ENCODE data around the gene TMEM69.
"Not testable (repeated sequence)": the region's sequence is repeated elsewhere in the genome, so short reads cannot be mapped to it uniquely, and the experiment has no call there.

The TMEM69 gene

GRCh38 chr1:45668526-45668925 lies 19.5 kb upstream of the TMEM69 start:
- no peak for TF ChIP-seq ZFX (IDR thresholded peaks at IDR 0.05)
- no peak for TF ChIP-seq CTCF (conservative IDR thresholded peaks at IDR 0.05)
- H3K27ac ChIP-seq: no peak overlapping the region

DNA sequence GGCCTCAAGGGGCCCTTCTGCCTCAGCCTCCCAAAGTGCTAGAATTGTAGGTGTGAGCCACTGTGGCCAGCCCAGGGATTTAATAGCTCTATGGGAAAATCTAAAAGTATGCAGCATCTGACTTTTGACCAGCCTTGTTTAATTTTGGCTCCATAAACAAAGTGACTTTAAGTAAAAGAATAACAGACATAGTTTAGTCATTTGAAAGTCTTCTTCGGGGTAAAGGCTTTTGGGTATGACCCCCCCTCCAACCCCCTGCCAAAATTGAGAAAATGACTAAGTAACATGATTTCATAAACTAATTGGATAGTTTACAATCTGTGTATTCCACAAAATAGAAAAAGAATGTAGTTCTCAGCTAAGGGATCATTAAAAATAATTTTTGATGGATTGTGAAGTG lies 18.6 kb upstream of the TMEM69 start:
- TF ChIP-seq ZFX (IDR thresholded peaks at IDR 0.05) (no peak), CTCF (conservative IDR thresholded peaks at IDR 0.05) (no peak)
- no peak overlapping the region for H3K27ac ChIP-seq

DNA sequence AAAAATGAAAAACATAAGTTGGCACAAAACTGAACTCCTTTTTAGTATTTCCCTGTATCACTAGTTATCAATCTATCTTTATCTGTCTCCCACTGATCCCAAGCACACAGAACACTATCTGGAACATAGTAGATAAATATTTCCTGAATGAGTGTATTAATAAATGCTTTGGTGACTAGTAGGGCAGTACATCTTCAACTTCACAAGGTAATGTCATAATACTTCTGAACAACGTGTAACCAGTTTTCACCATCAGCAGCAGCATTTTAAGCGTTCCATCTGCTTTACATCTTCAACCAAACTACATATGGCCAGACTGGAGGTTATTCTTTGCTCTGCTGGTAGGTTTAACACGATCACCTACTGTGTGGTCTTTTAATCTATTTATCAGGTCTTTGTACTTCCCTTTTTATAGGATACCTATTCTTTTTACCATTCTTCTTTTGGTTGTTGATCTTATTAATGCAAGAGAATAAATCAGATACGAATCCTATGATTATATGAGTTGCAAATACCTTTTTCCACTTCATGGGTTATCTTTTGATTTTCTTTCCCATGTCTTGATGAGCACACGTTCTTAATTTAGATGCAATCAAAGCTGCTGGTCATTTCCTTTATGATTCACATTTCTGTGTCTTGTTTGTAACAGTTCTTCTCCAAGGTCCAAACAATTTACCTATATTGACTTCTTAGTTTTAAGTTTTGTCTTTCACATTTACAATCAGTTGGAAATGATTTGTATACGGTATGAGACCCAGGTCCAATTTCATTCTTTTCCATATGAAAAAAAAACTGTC lies 17.9 kb upstream of the TMEM69 start:
- H3K27ac ChIP-seq: no peak overlapping the region
- no peak for TF ChIP-seq CTCF (conservative IDR thresholded peaks at IDR 0.05)
- no peak for TF ChIP-seq ZFX (IDR thresholded peaks at IDR 0.05)

GRCh38 chr1:45673956-45674355 lies 14.0 kb upstream of the TMEM69 start:
- TF ChIP-seq CTCF (conservative IDR thresholded peaks at IDR 0.05) (no peak), ZFX (IDR thresholded peaks at IDR 0.05) (no peak)

DNA sequence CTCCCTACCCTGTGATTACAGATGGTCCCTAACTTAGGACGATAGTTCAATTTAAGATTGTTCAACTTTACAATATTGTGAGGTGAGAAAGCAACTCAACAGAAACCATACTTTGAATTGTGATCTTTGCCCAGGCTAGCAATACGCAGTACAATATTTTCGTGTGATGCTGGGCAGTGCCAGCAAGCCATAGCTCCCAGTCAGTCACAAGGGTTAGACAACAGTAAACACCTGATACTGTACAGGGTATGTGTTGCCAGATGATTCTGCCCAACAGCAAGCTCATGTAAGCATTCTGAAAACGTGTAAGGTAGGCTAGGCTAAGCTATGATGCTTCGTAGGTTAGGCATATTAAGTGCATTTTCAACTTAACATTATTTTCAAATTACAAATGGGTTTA lies 13.5 kb upstream of the TMEM69 start:
- TF ChIP-seq CTCF (conservative IDR thresholded peaks at IDR 0.05) (no peak), ZFX (IDR thresholded peaks at IDR 0.05) (no peak)
- H3K27ac ChIP-seq: no peak overlapping the region

More at GRCh38 chr1:45673956-45674355, 14.0 kb upstream of the TMEM69 start:
- H3K27ac ChIP-seq: no peak overlapping the region

GRCh38 chr1:45676553-45676952 lies 11.4 kb upstream of the TMEM69 start:
- H3K27ac ChIP-seq: not testable (repeated sequence)

DNA sequence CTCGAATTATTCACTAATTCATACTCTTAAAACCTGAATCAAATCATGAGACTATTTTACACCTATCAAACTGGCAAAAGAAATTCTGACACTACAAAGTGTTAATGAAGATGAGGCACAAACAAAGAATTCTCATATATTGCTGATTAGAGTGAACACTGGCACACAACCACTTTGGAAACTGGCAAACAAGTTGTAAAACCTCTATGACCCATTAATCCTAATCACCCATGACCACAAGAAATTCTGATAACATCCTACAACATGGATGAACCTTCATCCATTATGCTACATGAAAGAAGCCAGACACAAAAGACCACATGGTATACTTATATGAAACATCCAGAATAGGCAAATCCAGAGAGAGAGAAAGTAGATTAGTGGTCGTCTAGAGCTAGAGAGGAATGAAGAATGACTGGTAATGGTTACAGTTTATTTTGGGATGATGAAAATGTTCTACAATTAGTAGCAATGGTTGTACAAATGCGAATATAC lies 10.2 kb upstream of the TMEM69 start:
- TF ChIP-seq CTCF (conservative IDR thresholded peaks at IDR 0.05) (no peak), ZFX (IDR thresholded peaks at IDR 0.05) (no peak)
- no peak overlapping the region for H3K27ac ChIP-seq

- H3K27ac ChIP-seq: no peak overlapping the region
These were observed 9.5 kb upstream of the TMEM69 start for GRCh38 chr1:45678489-45678888.

More at GRCh38 chr1:45678489-45678888, 9.5 kb upstream of the TMEM69 start:
- TF ChIP-seq ZFX (IDR thresholded peaks at IDR 0.05): no peak
- TF ChIP-seq CTCF (conservative IDR thresholded peaks at IDR 0.05): no peak

Measured in C4-2B (cell line).